Thyroid gland (tissue), 4 donors: ENCODE results near the gene TNNC1.

ENCODE experiments used
- POLR2A ChIP-seq, 2 donors: fragments of 450-650 bp; IDR thresholded peaks; one replicate each; pipeline ENCODE4 v1.6.1; 2017; ENCODE audit warnings: antibody characterized with exemption in 2 of 2, mild to moderate bottlenecking in 2 of 2, moderate library complexity in 1 of 2
- TF ChIP-seq, protein P1 (sequence below), 6 experiments: fragments of 200-600 bp in 3 of 6; fragments of 450-650 bp in 3 of 6; sonication (generic) in 3 of 6; IDR thresholded peaks; one replicate each; pipeline ENCODE4 v1.5.1; 2016 to 2019; ENCODE audit warnings: antibody characterized with exemption in 6 of 6, mild to moderate bottlenecking in 2 of 6, inconsistent platforms in 1 of 6, moderate library complexity in 1 of 6

DNA sequence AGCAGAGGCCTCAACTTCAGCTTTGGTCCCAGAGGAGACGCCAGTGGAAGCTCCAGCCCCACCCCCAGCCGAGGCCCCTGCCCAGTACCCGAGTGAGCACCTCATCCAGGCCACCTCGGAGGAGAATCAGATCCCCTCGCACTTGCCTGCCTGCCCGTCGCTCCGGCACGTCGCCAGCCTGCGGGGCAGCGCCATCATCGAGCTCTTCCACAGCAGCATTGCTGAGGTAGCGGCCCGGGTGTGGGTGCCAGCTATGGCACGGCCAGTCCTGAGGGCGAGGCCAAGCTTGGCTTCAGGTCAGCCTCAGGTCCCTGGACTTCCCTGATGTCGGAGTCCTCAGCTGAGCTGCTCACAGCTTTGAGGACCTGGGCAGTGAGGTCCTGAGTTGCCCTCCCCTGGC is 35.6 kb upstream of the TNNC1 start:
- TF ChIP-seq, protein P1, sequence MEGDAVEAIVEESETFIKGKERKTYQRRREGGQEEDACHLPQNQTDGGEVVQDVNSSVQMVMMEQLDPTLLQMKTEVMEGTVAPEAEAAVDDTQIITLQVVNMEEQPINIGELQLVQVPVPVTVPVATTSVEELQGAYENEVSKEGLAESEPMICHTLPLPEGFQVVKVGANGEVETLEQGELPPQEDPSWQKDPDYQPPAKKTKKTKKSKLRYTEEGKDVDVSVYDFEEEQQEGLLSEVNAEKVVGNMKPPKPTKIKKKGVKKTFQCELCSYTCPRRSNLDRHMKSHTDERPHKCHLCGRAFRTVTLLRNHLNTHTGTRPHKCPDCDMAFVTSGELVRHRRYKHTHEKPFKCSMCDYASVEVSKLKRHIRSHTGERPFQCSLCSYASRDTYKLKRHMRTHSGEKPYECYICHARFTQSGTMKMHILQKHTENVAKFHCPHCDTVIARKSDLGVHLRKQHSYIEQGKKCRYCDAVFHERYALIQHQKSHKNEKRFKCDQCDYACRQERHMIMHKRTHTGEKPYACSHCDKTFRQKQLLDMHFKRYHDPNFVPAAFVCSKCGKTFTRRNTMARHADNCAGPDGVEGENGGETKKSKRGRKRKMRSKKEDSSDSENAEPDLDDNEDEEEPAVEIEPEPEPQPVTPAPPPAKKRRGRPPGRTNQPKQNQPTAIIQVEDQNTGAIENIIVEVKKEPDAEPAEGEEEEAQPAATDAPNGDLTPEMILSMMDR (IDR thresholded peaks at IDR 0.05) = no peak
- TF ChIP-seq POLR2A (IDR thresholded peaks at IDR 0.05) = no peak
